AG04450 (cell line): ENCODE data around the gene MRI1. TPM values are rescaled to one million over a fixed set of nuclear protein-coding genes. Genes with fewer than 3 reads are reported as not detected.
"Not testable (repeated sequence)": the region's sequence is repeated elsewhere in the genome, so short reads cannot be mapped to it uniquely, and the experiment has no call there.

ENCODE experiments used
- CTCF ChIA-PET: fragments of 300-600, 350-600 bp; formaldehyde crosslinking; extraction: SDS; loops from one replicate; lab custom pipeline; 2022; ENCODE audit warnings: antibody characterized with exemption, inconsistent platforms; lab: Charles Lee
- POLR2A ChIA-PET: fragments of 350-600 bp; formaldehyde crosslinking; extraction: SDS; loops from one replicate; lab custom pipeline; 2021; ENCODE audit warnings: antibody characterized with exemption, inconsistent platforms; lab: Yijun Ruan, JAX
- DNase-seq: peaks from one replicate; pipeline ENCODE4 v3.0.0-alpha.2; 2011; ENCODE audit warnings: low read depth, low spot score
- H3K27ac ChIP-seq: one replicate; pipeline ENCODE4 v1.5.1; 2012; ENCODE audit warnings: low read depth, low read length, control low read depth
- H3K27me3 ChIP-seq: one replicate; pipeline ENCODE4 v1.6.0; 2012; ENCODE audit warnings: low read length; ENCODE audit not compliant: control insufficient read depth, insufficient read depth
- H3K4me3 ChIP-seq: 2 replicates; pipeline ENCODE4 v1.5.1; 2011; ENCODE audit warnings: mild to moderate bottlenecking, low read depth, low read length, control low read depth
- H3K9me3 ChIP-seq: 2 replicates; pipeline ENCODE4 v1.5.1; 2012; ENCODE audit warnings: low read length; ENCODE audit not compliant: control insufficient read depth, insufficient read depth
- polyA plus RNA-seq: library from polyadenylated mRNA; depleted of rRNA; stranded (reverse); fragments of >200 nt; gene quantifications from 2 replicates; pipeline ENCODE4 v1.2.3, GENCODE V29; 2011
- TF ChIP-seq, protein P1 (sequence below): IDR thresholded peaks from 2 replicates; pipeline ENCODE4 v1.5.1; 2011; ENCODE audit warnings: low read depth, low read length, control low read depth, inconsistent platforms

MRI1 gene
- polyA plus RNA-seq, 1 experiment: 20.2 TPM

GRCh38 chr19:13744174-13744573 lies 20.1 kb upstream of the MRI1 start:
- no peak overlapping the region for H3K4me3 ChIP-seq
- POLR2A ChIA-PET: no interaction called here
- no peaks in the 10 kb centered on the region for H3K27me3 ChIP-seq
- H3K9me3 ChIP-seq: peaks cover 6% of the 10 kb centered on the region
- DNase-seq: no peak
- CTCF ChIA-PET: no interaction called here
- no peak overlapping the region for H3K27ac ChIP-seq
- TF ChIP-seq, protein P1, sequence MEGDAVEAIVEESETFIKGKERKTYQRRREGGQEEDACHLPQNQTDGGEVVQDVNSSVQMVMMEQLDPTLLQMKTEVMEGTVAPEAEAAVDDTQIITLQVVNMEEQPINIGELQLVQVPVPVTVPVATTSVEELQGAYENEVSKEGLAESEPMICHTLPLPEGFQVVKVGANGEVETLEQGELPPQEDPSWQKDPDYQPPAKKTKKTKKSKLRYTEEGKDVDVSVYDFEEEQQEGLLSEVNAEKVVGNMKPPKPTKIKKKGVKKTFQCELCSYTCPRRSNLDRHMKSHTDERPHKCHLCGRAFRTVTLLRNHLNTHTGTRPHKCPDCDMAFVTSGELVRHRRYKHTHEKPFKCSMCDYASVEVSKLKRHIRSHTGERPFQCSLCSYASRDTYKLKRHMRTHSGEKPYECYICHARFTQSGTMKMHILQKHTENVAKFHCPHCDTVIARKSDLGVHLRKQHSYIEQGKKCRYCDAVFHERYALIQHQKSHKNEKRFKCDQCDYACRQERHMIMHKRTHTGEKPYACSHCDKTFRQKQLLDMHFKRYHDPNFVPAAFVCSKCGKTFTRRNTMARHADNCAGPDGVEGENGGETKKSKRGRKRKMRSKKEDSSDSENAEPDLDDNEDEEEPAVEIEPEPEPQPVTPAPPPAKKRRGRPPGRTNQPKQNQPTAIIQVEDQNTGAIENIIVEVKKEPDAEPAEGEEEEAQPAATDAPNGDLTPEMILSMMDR: no peak

- Histone ChIP-seq H3K27ac (no peak overlapping the region), H3K27me3 (no peaks in the 10 kb centered on the region), H3K9me3 (peaks cover 6% of the 10 kb centered on the region), H3K4me3 (peak overlapping the region; percentile 84)
- DNase-seq: no peak
- TF ChIP-seq, protein P1: no peak
- CTCF ChIA-PET: no interaction called here
- POLR2A ChIA-PET: interaction anchor here (0.6 to 1.8 kb wide), 6 partner anchors 10 to 48 kb away, joined by 3 to 16 read pairs (median 5); partner anchors contain the start of genes MRI1 and ZSWIM4
Measured at GRCh38 chr19:13747098-13747453, 17.2 kb upstream of the MRI1 start.

GRCh38 chr19:13748169-13748828 lies 16.0 kb upstream of the MRI1 start:
- Histone ChIP-seq H3K27me3 (no peaks in the 10 kb centered on the region), H3K27ac (peak overlapping the region; percentile 68), H3K9me3 (peaks cover 6% of the 10 kb centered on the region), H3K4me3 (peak overlapping the region; percentile 84)
- ChIA-PET CTCF (interaction anchor here (0.9 to 1.5 kb wide), 4 partner anchors 16 to 114 kb away, joined by 3 to 5 read pairs (median 4); no protein-coding TSS in a partner anchor), POLR2A (interaction anchor here (0.5 to 1.8 kb wide), 6 partner anchors 9 to 46 kb away, joined by 3 to 16 read pairs (median 4); partner anchors contain the start of gene MRI1)
- DNase-seq: no peak
- TF ChIP-seq, protein P1: no peak

DNA sequence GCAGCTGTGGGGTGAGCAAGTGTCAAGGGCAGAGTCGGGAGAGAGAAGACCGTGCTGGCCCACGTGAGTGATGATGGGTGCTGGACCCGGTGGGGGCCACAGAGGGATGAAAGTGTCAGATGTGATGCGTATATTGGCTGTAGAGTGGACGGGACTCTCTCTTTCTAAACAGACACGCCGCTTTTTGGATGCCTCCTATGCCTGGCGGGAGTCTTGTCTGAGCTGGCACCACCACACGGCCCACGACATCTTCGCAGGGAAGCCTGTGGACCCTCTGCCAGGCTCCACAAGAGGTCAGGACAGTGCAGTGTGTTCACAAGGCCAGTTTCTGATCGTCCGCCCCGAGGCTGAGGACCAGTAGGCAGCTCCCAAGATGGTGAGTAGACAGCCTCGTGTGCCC lies 12.9 kb upstream of the MRI1 start:
- ChIA-PET CTCF (no interaction called here), POLR2A (no interaction called here)
- Histone ChIP-seq H3K27me3 (no peaks in the 10 kb centered on the region), H3K4me3 (no peak overlapping the region), H3K27ac (no peak overlapping the region), H3K9me3 (peaks cover 6% of the 10 kb centered on the region)
- DNase-seq: no peak
- TF ChIP-seq, protein P1: no peak

DNA sequence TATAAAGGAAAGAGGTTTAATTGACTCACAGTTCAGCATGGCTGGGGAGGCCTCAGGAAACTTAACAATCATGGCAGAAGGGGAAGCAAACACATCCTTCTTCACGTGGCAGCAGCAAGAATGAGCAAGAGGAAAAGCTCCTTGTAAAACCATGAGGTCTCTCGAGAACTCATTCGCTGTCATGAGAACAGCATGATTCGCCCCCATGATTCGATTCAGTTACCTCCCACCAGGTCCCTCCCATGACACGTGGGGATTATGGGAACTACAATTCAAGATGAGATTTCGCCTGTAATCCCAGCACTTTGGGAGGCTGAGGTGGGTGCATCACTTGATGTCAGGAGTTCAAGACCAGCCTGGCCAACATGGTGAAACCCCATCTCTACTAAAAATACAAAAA lies 10.7 kb upstream of the MRI1 start:
- CTCF ChIA-PET, H3K4me3 ChIP-seq, POLR2A ChIA-PET, DNase-seq, H3K27me3 ChIP-seq, H3K9me3 ChIP-seq, H3K27ac ChIP-seq: not testable (repeated sequence)
